RWPE2 (cell line): ENCODE data around the gene GPR107.
A peak's percentile ranks its signal among the peaks of the same experiment; 100 is the strongest.

Experiments used
- ATAC-seq: fragments of 200-7000 bp; cut with Tn5 transposase; 3 replicates; pipeline ENCODE4 v1.9.1; 2021; ENCODE audit warnings: low read depth
- DNase-seq: peaks from one replicate; pipeline ENCODE4 v3.0.0-alpha.2; 2020; ENCODE audit warnings: low spot score
- H3K27ac ChIP-seq: fragments of 450-650 bp; 2 replicates; pipeline ENCODE4 v1.5.1; 2017; ENCODE audit warnings: mild to moderate bottlenecking; ENCODE audit not compliant: poor library complexity, severe bottlenecking
- H3K27me3 ChIP-seq: fragments of 250-450 bp; sonication (Bioruptor Pico); 2 replicates; pipeline ENCODE4 v1.5.1; 2021; ENCODE audit warnings: mild to moderate bottlenecking, moderate library complexity; ENCODE audit not compliant: insufficient read depth, poor library complexity, severe bottlenecking
- H3K36me3 ChIP-seq: fragments of 250-450 bp; sonication (Bioruptor Pico); 2 replicates; pipeline ENCODE4 v1.5.1; 2020; ENCODE audit warnings: low read depth, mild to moderate bottlenecking, moderate library complexity
- H3K4me1 ChIP-seq: fragments of 250-450 bp; sonication (Bioruptor Pico); 2 replicates; pipeline ENCODE4 v1.5.1; 2021; ENCODE audit warnings: mild to moderate bottlenecking, moderate library complexity; ENCODE audit not compliant: insufficient read depth, poor library complexity, severe bottlenecking
- H3K4me3 ChIP-seq: fragments of 250-450 bp; sonication (Bioruptor Pico); 2 replicates; pipeline ENCODE4 v1.5.1; 2021; ENCODE audit warnings: mild to moderate bottlenecking, moderate library complexity; ENCODE audit not compliant: severe bottlenecking
- H3K9me3 ChIP-seq: fragments of 250-450 bp; sonication (Bioruptor Pico); 2 replicates; pipeline ENCODE4 v1.5.1; 2021; ENCODE audit warnings: mild to moderate bottlenecking, moderate library complexity; ENCODE audit not compliant: severe bottlenecking
- CTCF ChIP-seq: fragments of 450-650 bp; IDR thresholded peaks from one replicate; pipeline ENCODE4 v1.5.1; 2017; ENCODE audit warnings: mild to moderate bottlenecking, moderate library complexity; ENCODE audit not compliant: poor library complexity, severe bottlenecking

The GPR107 gene

GRCh38 chr9:130149654-130150286 lies 96.1 kb downstream of the GPR107 start:
- no peaks in the 10 kb centered on the region for H3K36me3 ChIP-seq
- no peaks in the 10 kb centered on the region for H3K9me3 ChIP-seq
- TF ChIP-seq CTCF, result no peak
- H3K4me1 ChIP-seq, result peaks cover 7% of the 10 kb centered on the region
- no peaks in the 10 kb centered on the region for H3K27me3 ChIP-seq
- DNase-seq, result no peak
- no peak for ATAC-seq
- H3K27ac ChIP-seq, result peak overlapping the region; percentile 26
- H3K4me3 ChIP-seq, result no peak overlapping the region

GRCh38 chr9:130150779-130151382 lies 97.2 kb downstream of the GPR107 start:
- Histone ChIP-seq H3K27ac (peak overlapping the region; percentile 26), H3K27me3 (no peaks in the 10 kb centered on the region)
- ATAC-seq, result 0 out of 3 replicates have a peak, but pooled peaks have one; percentile 21

GRCh38 chr9:130154816-130155215 lies 101.1 kb downstream of the GPR107 start:
- Histone ChIP-seq H3K27ac (no peak overlapping the region), H3K9me3 (no peaks in the 10 kb centered on the region), H3K4me3 (no peak overlapping the region), H3K36me3 (no peaks in the 10 kb centered on the region), H3K4me1 (peaks cover 7% of the 10 kb centered on the region), H3K27me3 (no peaks in the 10 kb centered on the region)
- TF ChIP-seq CTCF, result no peak
- ATAC-seq, result no peak
- DNase-seq, result no peak

More at GRCh38 chr9:130150779-130151382, 97.2 kb downstream of the GPR107 start:
- Histone ChIP-seq H3K4me3 (no peak overlapping the region), H3K4me1 (peaks cover 7% of the 10 kb centered on the region), H3K9me3 (no peaks in the 10 kb centered on the region), H3K36me3 (no peaks in the 10 kb centered on the region)
- TF ChIP-seq CTCF, result no peak
- DNase-seq, result no peak

GRCh38 chr9:130155647-130156046 lies 101.9 kb downstream of the GPR107 start:
- TF ChIP-seq CTCF, result no peak
- H3K27ac ChIP-seq, result no peak overlapping the region
- peaks cover 4% of the 10 kb centered on the region for H3K4me1 ChIP-seq
- no peaks in the 10 kb centered on the region for H3K36me3 ChIP-seq
- H3K9me3 ChIP-seq, result no peaks in the 10 kb centered on the region
- no peak overlapping the region for H3K4me3 ChIP-seq
- H3K27me3 ChIP-seq, result no peaks in the 10 kb centered on the region
- DNase-seq (no peak), ATAC-seq (no peak)

- DNase-seq (no peak), ATAC-seq (no peak)
- Histone ChIP-seq H3K27ac (no peak overlapping the region), H3K4me1 (no peaks in the 10 kb centered on the region), H3K4me3 (no peak overlapping the region), H3K9me3 (no peaks in the 10 kb centered on the region), H3K36me3 (no peaks in the 10 kb centered on the region), H3K27me3 (no peaks in the 10 kb centered on the region)
- TF ChIP-seq CTCF, result no peak
These were observed 103.0 kb downstream of the GPR107 start for GRCh38 chr9:130156672-130157071.
